Tibial nerve (tissue), 4 donors: ENCODE data around the gene CNTN5. TPM values are rescaled to one million over a fixed set of nuclear protein-coding genes. Genes with fewer than 3 reads are reported as not detected.

Experiments
- DNase-seq, 2 donors: peaks; one replicate each; pipeline ENCODE4 v3.0.0-alpha.2; 2019; ENCODE audit warnings: low spot score in 2 of 2
- H3K27ac ChIP-seq, 4 donors: fragments of 200-600 bp; sonication (generic) in 3 of 4; one replicate each; pipeline ENCODE4 v1.5.1; 2017 to 2019; ENCODE audit warnings: mild to moderate bottlenecking in 1 of 4
- H3K27me3 ChIP-seq, 2 donors: fragments of 200-600 bp; sonication (generic) in 1 of 2; one replicate each; pipeline versions ENCODE4 v1.5.1 to v1.6.0; 2017 to 2019
- H3K36me3 ChIP-seq, 3 donors: fragments of 200-600 bp; sonication (generic); one replicate each; pipeline ENCODE4 v1.5.1; 2018 to 2019
- H3K4me1 ChIP-seq, 4 donors: fragments of 200-600 bp; sonication (generic) in 3 of 4; one replicate each; pipeline ENCODE4 v1.5.1; 2017 to 2019
- H3K4me3 ChIP-seq, 4 donors: fragments of 200-600 bp; sonication (generic) in 3 of 4; one replicate each; pipeline ENCODE4 v1.5.1; 2017 to 2019; ENCODE audit warnings: mild to moderate bottlenecking in 1 of 4, moderate library complexity in 1 of 4
- H3K9me3 ChIP-seq, 4 donors: fragments of 200-600 bp; sonication (generic) in 3 of 4; one replicate each; pipeline ENCODE4 v1.5.1; 2017 to 2019
- EP300 ChIP-seq, 2 donors: sonication (generic); formaldehyde crosslinking; IDR thresholded peaks; one replicate each; pipeline ENCODE4 v1.6.1; 2017; ENCODE audit warnings: antibody characterized with exemption in 2 of 2, mild to moderate bottlenecking in 1 of 2
- POLR2A ChIP-seq, 2 donors: fragments of 450-650 bp; IDR thresholded peaks; one replicate each; pipeline ENCODE4 v1.6.1; 2017; ENCODE audit warnings: antibody characterized with exemption in 2 of 2, mild to moderate bottlenecking in 2 of 2, moderate library complexity in 2 of 2
- WGBS, 2 donors: methylation state at CpG; one replicate each; pipeline ENCODE4 v1.1.5; 2018; 5-methylcytosine and 5-hydroxymethylcytosine counted together
- total RNA-seq, 4 donors: library from RNA; depleted of rRNA; stranded (reverse); fragments of >200 nt; gene quantifications; one replicate each; pipeline ENCODE4 v1.1.0, GENCODE V29; 2016
- TF ChIP-seq, protein P1 (sequence below), 5 experiments: fragments of 200-600 bp in 3 of 5; fragments of 450-650 bp in 2 of 5; sonication (generic) in 3 of 5; IDR thresholded peaks; one replicate each; pipeline ENCODE4 v1.5.1; 2016 to 2019; ENCODE audit warnings: antibody characterized with exemption in 5 of 5, mild to moderate bottlenecking in 3 of 5, moderate library complexity in 2 of 5

CNTN5 gene
- total RNA-seq, 4 donors from 2014 or later: under 0.01 to 0.22 TPM; not detected in 2

DNA sequence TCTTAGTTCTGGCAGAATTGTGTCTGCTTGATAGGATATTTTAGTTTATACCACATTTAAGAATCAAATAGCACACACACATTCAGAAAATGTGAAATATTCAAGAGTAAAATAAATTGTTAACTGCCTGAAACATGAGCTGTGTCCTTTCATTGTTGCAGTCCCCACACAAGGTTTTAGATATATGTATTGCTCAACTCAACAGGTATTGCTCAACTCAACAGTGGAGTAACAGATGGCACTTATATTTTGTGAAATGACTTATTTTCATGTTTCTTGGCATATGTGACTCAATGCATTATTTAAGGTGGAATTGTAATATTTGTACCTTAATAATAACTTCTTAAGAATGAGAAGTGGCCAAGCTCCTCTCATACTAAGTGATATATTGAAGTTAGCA, 760.3 kb downstream of the CNTN5 start:
- H3K27me3 ChIP-seq: no peaks in the 10 kb centered on the region
- TF ChIP-seq POLR2A (IDR thresholded peaks at IDR 0.05) (no peak), EP300 (IDR thresholded peaks at IDR 0.05) (no peak)
- TF ChIP-seq, protein P1, sequence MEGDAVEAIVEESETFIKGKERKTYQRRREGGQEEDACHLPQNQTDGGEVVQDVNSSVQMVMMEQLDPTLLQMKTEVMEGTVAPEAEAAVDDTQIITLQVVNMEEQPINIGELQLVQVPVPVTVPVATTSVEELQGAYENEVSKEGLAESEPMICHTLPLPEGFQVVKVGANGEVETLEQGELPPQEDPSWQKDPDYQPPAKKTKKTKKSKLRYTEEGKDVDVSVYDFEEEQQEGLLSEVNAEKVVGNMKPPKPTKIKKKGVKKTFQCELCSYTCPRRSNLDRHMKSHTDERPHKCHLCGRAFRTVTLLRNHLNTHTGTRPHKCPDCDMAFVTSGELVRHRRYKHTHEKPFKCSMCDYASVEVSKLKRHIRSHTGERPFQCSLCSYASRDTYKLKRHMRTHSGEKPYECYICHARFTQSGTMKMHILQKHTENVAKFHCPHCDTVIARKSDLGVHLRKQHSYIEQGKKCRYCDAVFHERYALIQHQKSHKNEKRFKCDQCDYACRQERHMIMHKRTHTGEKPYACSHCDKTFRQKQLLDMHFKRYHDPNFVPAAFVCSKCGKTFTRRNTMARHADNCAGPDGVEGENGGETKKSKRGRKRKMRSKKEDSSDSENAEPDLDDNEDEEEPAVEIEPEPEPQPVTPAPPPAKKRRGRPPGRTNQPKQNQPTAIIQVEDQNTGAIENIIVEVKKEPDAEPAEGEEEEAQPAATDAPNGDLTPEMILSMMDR (IDR thresholded peaks at IDR 0.05): no peak
- no peaks in the 10 kb centered on the region for H3K4me1 ChIP-seq
- peaks cover 0 to 6% (median 0%) of the 10 kb centered on the region in 4 donors for H3K9me3 ChIP-seq
- no peak for DNase-seq
- no peak overlapping the region for H3K27ac ChIP-seq
- no peaks in the 10 kb centered on the region for H3K36me3 ChIP-seq
- no peak overlapping the region for H3K4me3 ChIP-seq

DNA sequence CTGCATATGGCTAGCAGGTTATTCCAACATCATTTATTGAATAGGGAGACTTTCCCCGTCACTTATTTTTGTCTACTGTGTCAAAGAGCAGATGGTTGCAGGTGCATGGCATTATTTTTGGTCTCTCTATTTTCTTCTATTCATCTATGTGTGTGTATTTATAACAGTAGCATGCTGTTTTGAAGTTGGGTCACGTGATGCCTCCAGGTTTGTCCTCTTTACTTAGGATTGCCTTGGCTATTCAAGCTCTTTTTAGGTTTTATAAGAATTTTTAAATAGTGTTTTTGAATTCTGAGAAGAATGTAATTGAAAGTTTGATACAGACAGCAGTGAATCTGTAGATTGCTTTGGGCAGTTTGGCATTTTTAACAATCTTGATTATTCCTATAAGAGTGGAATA, 770.6 kb downstream of the CNTN5 start:
- peaks cover 0 to 7% (median 0%) of the 10 kb centered on the region in 4 donors for H3K9me3 ChIP-seq
- H3K36me3 ChIP-seq: no peaks in the 10 kb centered on the region
- H3K27me3 ChIP-seq: no peaks in the 10 kb centered on the region
- no peak overlapping the region for H3K4me3 ChIP-seq
- H3K27ac ChIP-seq: no peak overlapping the region
- no peak for DNase-seq
- 30 to 59% methylated on average over 2 of the region's 2 CpGs for WGBS, 2 donors
- no peaks in the 10 kb centered on the region for H3K4me1 ChIP-seq
- TF ChIP-seq EP300 (IDR thresholded peaks at IDR 0.05): no peak
- TF ChIP-seq, protein P1 (IDR thresholded peaks at IDR 0.05): no peak
- no peak for TF ChIP-seq POLR2A (IDR thresholded peaks at IDR 0.05)

DNA sequence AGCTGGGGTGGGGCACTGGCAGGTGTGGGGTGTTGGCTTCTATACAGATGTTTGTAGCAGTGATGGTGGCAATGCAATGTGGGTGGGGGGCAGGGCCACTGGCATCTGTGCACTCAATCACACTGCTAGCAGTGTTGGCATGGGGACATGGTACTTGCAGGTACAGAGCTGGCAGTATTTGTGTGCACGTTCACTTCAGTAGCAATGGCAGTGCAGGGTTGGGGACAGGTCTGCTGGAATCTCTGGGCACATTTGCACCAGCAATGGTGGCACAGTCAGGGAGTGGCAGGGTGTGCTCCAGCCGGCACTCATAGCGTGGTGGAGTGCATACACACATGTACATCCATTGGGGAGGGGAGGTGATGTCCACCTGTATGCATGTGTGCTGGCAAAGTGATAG, 775.2 kb downstream of the CNTN5 start:
- DNase-seq: no peak
- WGBS, 2 donors: 93 to 96% methylated on average over 3 of the region's 3 CpGs
- peaks cover 0 to 16% (median 2%) of the 10 kb centered on the region in 4 donors for H3K9me3 ChIP-seq
- no peaks in the 10 kb centered on the region for H3K4me1 ChIP-seq
- no peak overlapping the region for H3K4me3 ChIP-seq
- TF ChIP-seq, protein P1 (IDR thresholded peaks at IDR 0.05): no peak
- TF ChIP-seq POLR2A (IDR thresholded peaks at IDR 0.05): no peak
- H3K27me3 ChIP-seq: no peaks in the 10 kb centered on the region
- H3K36me3 ChIP-seq: no peaks in the 10 kb centered on the region
- no peak overlapping the region for H3K27ac ChIP-seq

DNA sequence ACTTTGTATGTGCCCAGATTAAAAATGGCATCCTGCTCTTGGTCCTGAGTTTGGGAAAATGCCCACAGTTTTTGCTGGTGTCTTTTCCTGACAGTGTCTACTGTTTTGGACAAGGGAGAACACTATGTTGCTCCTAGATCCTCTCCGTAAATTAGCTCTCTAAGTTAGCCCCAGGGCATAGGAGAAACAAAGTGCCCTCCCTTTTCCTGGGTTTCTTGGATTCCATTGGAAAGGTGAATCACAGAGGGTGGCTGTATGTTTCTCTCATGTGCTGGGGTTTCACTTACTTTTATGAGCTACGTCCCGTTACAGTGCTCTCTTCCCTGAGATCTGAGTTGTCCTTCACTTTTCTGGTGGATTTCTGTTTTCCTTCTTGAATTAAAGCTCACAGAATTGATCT, 782.8 kb downstream of the CNTN5 start:
- Histone ChIP-seq H3K27me3 (no peaks in the 10 kb centered on the region), H3K36me3 (no peaks in the 10 kb centered on the region), H3K9me3 (peaks cover 0 to 6% (median 2%) of the 10 kb centered on the region in 4 donors), H3K4me3 (no peak overlapping the region), H3K27ac (no peak overlapping the region), H3K4me1 (no peaks in the 10 kb centered on the region)
- 79 to 81% methylated on average over 3 of the region's 3 CpGs for WGBS, 2 donors
- DNase-seq: no peak
- no peak for TF ChIP-seq POLR2A (IDR thresholded peaks at IDR 0.05)
- TF ChIP-seq, protein P1 (IDR thresholded peaks at IDR 0.05): no peak

DNA sequence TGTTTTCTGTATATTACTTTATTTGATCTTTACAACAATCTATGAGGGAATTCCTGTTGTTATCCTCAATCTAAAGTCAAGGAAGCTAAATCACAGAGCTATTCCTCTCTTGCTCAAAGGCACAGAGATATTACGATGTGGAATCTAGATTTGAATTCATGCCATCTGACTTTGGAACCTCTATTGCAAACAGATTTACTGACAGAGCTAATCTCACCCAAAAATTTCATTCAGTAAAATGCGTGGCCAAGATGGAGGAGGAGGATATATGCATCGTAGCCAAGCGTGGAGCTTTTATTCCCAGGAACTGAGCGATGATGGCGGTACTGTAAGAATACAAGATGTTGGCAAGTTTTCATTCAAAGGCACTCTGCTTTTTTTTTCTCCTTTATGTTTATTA, 791.8 kb downstream of the CNTN5 start:
- no peaks in the 10 kb centered on the region for H3K4me1 ChIP-seq
- no peak overlapping the region for H3K27ac ChIP-seq
- no peaks in the 10 kb centered on the region for H3K27me3 ChIP-seq
- no peak overlapping the region for H3K4me3 ChIP-seq
- WGBS, 2 donors: 88 to 93% methylated on average over 6 of the region's 6 CpGs
- no peaks in the 10 kb centered on the region for H3K36me3 ChIP-seq
- H3K9me3 ChIP-seq: no peaks in the 10 kb centered on the region
- DNase-seq: no peak
- no peak for TF ChIP-seq POLR2A (IDR thresholded peaks at IDR 0.05)
- no peak for TF ChIP-seq EP300 (IDR thresholded peaks at IDR 0.05)
- TF ChIP-seq, protein P1 (IDR thresholded peaks at IDR 0.05): no peak
